ENCODE data around the gene DCAF17.

Gene DCAF17

GRCh38 chr2:171434013-171434989, at the start of gene DCAF17:
DCAF17 (plus strand) TSS chr2:171434226; CDS start chr2:171434578, 352 bp downstream.
- peak; percentile 93 for DNase-seq

GRCh38 chr2:171386627-171387026, 47.4 kb upstream of the DCAF17 start:
- no peak for DNase-seq

- DNase-seq, result no peak
Measured at GRCh38 chr2:171387052-171387451, 47.0 kb upstream of the DCAF17 start.

- DNase-seq, result no peak
Measured at GRCh38 chr2:171389325-171389724, 44.7 kb upstream of the DCAF17 start.

- DNase-seq, result no peak
Measured at GRCh38 chr2:171389780-171390179, 44.2 kb upstream of the DCAF17 start.

GRCh38 chr2:171390941-171391516, 43.0 kb upstream of the DCAF17 start:
- no peak for DNase-seq

- DNase-seq, result no peak
Measured at GRCh38 chr2:171391532-171391931, 42.5 kb upstream of the DCAF17 start.

GRCh38 chr2:171393487-171393886, 40.5 kb upstream of the DCAF17 start:
- no peak for DNase-seq

GRCh38 chr2:171394164-171394740, 39.8 kb upstream of the DCAF17 start:
- no peak for DNase-seq

GRCh38 chr2:171399292-171399691, 34.7 kb upstream of the DCAF17 start:
- DNase-seq, result no peak

- no peak for DNase-seq
Measured at GRCh38 chr2:171400395-171400794, 33.6 kb upstream of the DCAF17 start.

- no peak for DNase-seq
Measured at GRCh38 chr2:171401947-171402346, 32.1 kb upstream of the DCAF17 start.

GRCh38 chr2:171402906-171403580, 31.0 kb upstream of the DCAF17 start:
- DNase-seq, result no peak

- no peak for DNase-seq
Measured at GRCh38 chr2:171404261-171404660, 29.8 kb upstream of the DCAF17 start.

GRCh38 chr2:171404719-171405118, 29.3 kb upstream of the DCAF17 start:
- no peak for DNase-seq

GRCh38 chr2:171405546-171405945, 28.5 kb upstream of the DCAF17 start:
- no peak for DNase-seq

GRCh38 chr2:171406044-171406443, 28.0 kb upstream of the DCAF17 start:
- no peak for DNase-seq

- no peak for DNase-seq
Measured at GRCh38 chr2:171407030-171407675, 26.9 kb upstream of the DCAF17 start.

GRCh38 chr2:171407676-171408044, 26.4 kb upstream of the DCAF17 start:
- no peak for DNase-seq

GRCh38 chr2:171409436-171409971, 24.5 kb upstream of the DCAF17 start:
- no peak for DNase-seq

- no peak for DNase-seq
Measured at GRCh38 chr2:171410101-171410500, 23.9 kb upstream of the DCAF17 start.

- DNase-seq, result no peak
Measured at GRCh38 chr2:171410624-171411023, 23.4 kb upstream of the DCAF17 start.

- no peak for DNase-seq
Measured at GRCh38 chr2:171411214-171411613, 22.8 kb upstream of the DCAF17 start.

All from stimulated activated CD4-positive, alpha-beta T cell treated with anti-CD3 and anti-CD28 coated beads, Interleukin-2, amount 100 ng/mL, for 24 hours (primary cell).